K562 (cell line): Measurements from ENCODE around the gene MAST3. TPM values are rescaled to one million over a fixed set of nuclear protein-coding genes. Genes with fewer than 3 reads are reported as not detected.

ENCODE experiments used
- ATAC-seq: fragments of 200-7000 bp; cut with Tn5 transposase; 3 replicates; pipeline ENCODE4 v1.9.1; 2020; ENCODE audit warnings: moderate library complexity
- BruUV-seq: library from RNA; stranded (reverse); fragments of 400-500 nt; replicated peaks from 2 replicates; lab custom pipeline; 2021; lab: Mats Ljungman, UMichigan
- CTCF ChIA-PET: fragments of 300-600 bp; formaldehyde crosslinking; extraction: SDS; loops from one replicate; lab custom pipeline; 2021; ENCODE audit warnings: low intra/inter-chr PET ratio; lab: Yijun Ruan, JAX
- POLR2A ChIA-PET: fragments of 300-600, 350-650 bp; sonication (Branson Sonifier 250); formaldehyde crosslinking; extraction: SDS; loops from one replicate; lab custom pipeline; 2021; ENCODE audit warnings: antibody characterized with exemption, inconsistent platforms; lab: Yijun Ruan, JAX
- DNase-seq, 4 experiments: peaks; one replicate each; pipeline versions ENCODE4 v3.0.0 to v3.0.0-alpha.2; 2011 to 2018; ENCODE audit warnings: low spot score in 3 of 4, mixed read lengths in 3 of 4; ENCODE audit errors: extremely low read depth in 1 of 4
- FAIRE-seq: peaks from 2 replicates; lab custom pipeline; 2011; peaks lifted over from hg19 to GRCh38; lab: Jason Lieb, UNC
- H2AFZ ChIP-seq: 2 replicates; pipeline ENCODE4 v1.6.0; 2011; ENCODE audit warnings: low read depth, low read length, control low read depth, inconsistent platforms
- H3K27ac ChIP-seq: fragments of 200-600 bp; 3 replicates; pipeline ENCODE4 v1.8.0; 2011; ENCODE audit warnings: low read depth, mild to moderate bottlenecking, control low read depth, inconsistent platforms, low read length, moderate library complexity, mixed read lengths; ENCODE audit errors: extremely low read depth
- H3K27me3 ChIP-seq, 2 experiments: fragments of 300-600 bp in 1 of 2; 2 replicates in 1 of 2; 3 replicates in 1 of 2; pipeline versions ENCODE4 v1.6.0 to v1.8.0; 2011; ENCODE audit warnings: inconsistent platforms in 2 of 2, low read length in 2 of 2, mild to moderate bottlenecking in 1 of 2, mixed read lengths in 1 of 2, moderate library complexity in 1 of 2; ENCODE audit not compliant: control insufficient read depth in 2 of 2, insufficient read depth in 2 of 2
- H3K36me3 ChIP-seq: fragments of 300-600 bp; 3 replicates; pipeline ENCODE4 v1.8.0; 2011; ENCODE audit warnings: mild to moderate bottlenecking, low read length, inconsistent platforms; ENCODE audit not compliant: control insufficient read depth, insufficient read depth
- H3K4me1 ChIP-seq, 2 experiments: fragments of 200-600 bp in 1 of 2; replicated peaks in 1 of 2; 2 replicates in 1 of 2; 3 replicates in 1 of 2; pipeline versions ENCODE4 v1.5.1 to v1.8.0; 2011; ENCODE audit warnings: inconsistent platforms in 2 of 2, low read length in 2 of 2, mild to moderate bottlenecking in 1 of 2, mixed read lengths in 1 of 2, moderate library complexity in 1 of 2; ENCODE audit not compliant: control insufficient read depth in 2 of 2, insufficient read depth in 2 of 2
- H3K4me2 ChIP-seq: 2 replicates; pipeline ENCODE4 v1.6.1; 2011; ENCODE audit warnings: low read length, control low read depth, inconsistent platforms, mixed read lengths; ENCODE audit not compliant: insufficient read depth
- H3K4me3 ChIP-seq: fragments of 200-600 bp; sonication (generic), shearing (Covaris generic); 2 replicates; pipeline ENCODE4 v1.5.1; 2016; ENCODE audit warnings: control low read depth, inconsistent platforms
- H3K79me2 ChIP-seq: fragments of 200-600 bp; 3 replicates; pipeline ENCODE4 v1.8.0; 2011; ENCODE audit warnings: low read length, inconsistent platforms; ENCODE audit not compliant: control insufficient read depth, insufficient read depth
- H3K9ac ChIP-seq, 2 experiments: 2 replicates each; pipeline versions ENCODE4 v1.6.0 to v1.6.1; 2011; ENCODE audit warnings: low read depth in 2 of 2, low read length in 2 of 2, control low read depth in 1 of 2, inconsistent platforms in 1 of 2, mild to moderate bottlenecking in 1 of 2, mixed read lengths in 1 of 2; ENCODE audit not compliant: insufficient read depth in 1 of 2
- H3K9me1 ChIP-seq: one replicate; pipeline ENCODE4 v1.6.0; 2011; ENCODE audit warnings: inconsistent platforms, mild to moderate bottlenecking, low read length, moderate library complexity; ENCODE audit not compliant: control insufficient read depth, insufficient read depth
- H3K9me3 ChIP-seq: replicated peaks from 2 replicates; pipeline ENCODE4 v1.5.1; 2011; ENCODE audit warnings: low read depth, low read length, inconsistent platforms; ENCODE audit not compliant: control insufficient read depth, insufficient read depth
- H4K20me1 ChIP-seq: replicated peaks from 2 replicates; pipeline ENCODE4 v1.6.1; 2011; ENCODE audit warnings: low read length, inconsistent platforms, mixed read lengths; ENCODE audit not compliant: control insufficient read depth, insufficient read depth
- ARID3A ChIP-seq: IDR thresholded peaks from 2 replicates; pipeline ENCODE4 v1.6.1; 2012; ENCODE audit warnings: low read depth, low read length, improper control_type of control experiment, borderline replicate concordance
- SNAPC5 ChIP-seq: fragments of 250-450 bp; sonication (Bioruptor Pico); IDR thresholded peaks from 2 replicates; pipeline ENCODE4 v1.8.0; 2021; ENCODE audit warnings: moderate library complexity, mild to moderate bottlenecking, inconsistent platforms
- ZBTB33 ChIP-seq: sonication (generic); formaldehyde crosslinking; IDR thresholded peaks from 2 replicates; pipeline ENCODE4 v1.8.1; 2023; ENCODE audit warnings: mild to moderate bottlenecking, missing genetic modification reagents
- ZFP36 ChIP-seq: fragments of 150-350 bp; IDR thresholded peaks from 2 replicates; pipeline ENCODE4 v1.6.1; 2018; ENCODE audit warnings: low read length, low read depth; ENCODE audit not compliant: partially characterized antibody
- WGBS: fragments of 100-300 bp; shearing (Covaris generic); methylation state at CpG from one replicate; pipeline ENCODE4 v1.1.6; 2016; ENCODE audit warnings: low coverage, mixed read lengths; ENCODE audit not compliant: insufficient coverage; ENCODE audit errors: missing lambda C conversion rate; 5-methylcytosine and 5-hydroxymethylcytosine counted together
- in situ Hi-C: fragments of 300-500 bp; cut with MboI; formaldehyde crosslinking; loops from 4 replicates; pipeline ENCODE4 v1.15.0; 2018; ENCODE audit warnings: inconsistent platforms, mixed read lengths
- intact Hi-C: fragments of 100-400 bp; cut with micrococcal nuclease; formaldehyde crosslinking; loops from 2 replicates; pipeline ENCODE4 v1.14.2; 2022
- polyA plus RNA-seq, 8 experiments: library from polyadenylated mRNA; depleted of rRNA in 4 of 8; stranded (reverse) in 5 of 8; unstranded in 3 of 8; fragments of >200 nt; fragmentation: Nextera tagmentation in 2 of 8; fragmentation: Illumina TruSeq in 1 of 8; extraction: Ambion mirVana in 2 of 8; extraction: Trizol in 1 of 8; gene quantifications; 2 replicates each; pipeline versions ENCODE4 v1.2.1 to v1.2.3, GENCODE V29; 2011 to 2014; ENCODE audit warnings: inconsistent platforms in 1 of 8, missing spikeins in 1 of 8
- total RNA-seq, 7 experiments: library from RNA; depleted of rRNA in 6 of 7; stranded (reverse); fragments of >200 nt in 6 of 7; fragmentation: Illumina TruSeq in 2 of 7; extraction: Trizol in 2 of 7; gene quantifications; 2 replicates each; pipeline versions ENCODE4 v1.2.1 to v1.2.3, GENCODE V29; 2011 to 2021; ENCODE audit warnings: low replicate concordance in 1 of 7

MAST3 gene
- total and polyA plus RNA-seq, 9 of the 15 experiments (the other 6 are each of a cell fraction or from before 2014, with no cell fraction given), result 0.94 to 9.9 (median 2.4) TPM

- TF ChIP-seq ARID3A, result no peak
- peak; percentile 95 for TF ChIP-seq ZBTB33 (CRISPR knock-in tag)
- no peak for TF ChIP-seq ZFP36
Measured at GRCh38 chr19:18119717-18120105, 22.1 kb downstream of the MAST3 start (continued).

- intact Hi-C loops, result no loop called here
- H3K4me2 ChIP-seq, result no peak overlapping the region
- H3K4me3 ChIP-seq, result no peak overlapping the region
- H3K4me1 ChIP-seq, result peaks cover 13 to 36% of the 10 kb centered on the region in 2 experiments; a peak in 4 of 5 replicates
- H3K79me2 ChIP-seq, result peaks cover 14% of the 10 kb centered on the region; the same call in 2 of the 3 replicates
- H3K36me3 ChIP-seq, result peaks cover 35% of the 10 kb centered on the region; the same call in 2 of the 3 replicates
- WGBS, result 8% methylated on average over 1 of the region's 1 CpG
- ATAC-seq (no peak), FAIRE-seq (no peak)
- H2AFZ ChIP-seq, result no peak overlapping the region
- no peak for TF ChIP-seq SNAPC5
- TF ChIP-seq, all 486 proteins: peak for 0
- no peak for DNase-seq
- no TSS peak for BruUV-seq
- in situ Hi-C loops, result no loop called here
- H3K27me3 ChIP-seq, result no peaks in the 10 kb centered on the region
- no peaks in the 10 kb centered on the region for H4K20me1 ChIP-seq
- H3K27ac ChIP-seq, result no peak overlapping the region
- no peaks in the 10 kb centered on the region for H3K9me1 ChIP-seq
- ChIA-PET POLR2A (interaction anchor here (0.7 kb wide), 1 partner anchor 295 kb away, joined by 3 read pairs; no protein-coding TSS in a partner anchor), CTCF (no interaction called here)
- H3K9me3 ChIP-seq, result no peaks in the 10 kb centered on the region
- peak overlapping the region in 1 of 2 experiments; percentile 59; a peak in 1 of 4 replicates for H3K9ac ChIP-seq
Measured at GRCh38 chr19:18120127-18120526, 22.5 kb downstream of the MAST3 start.
